ENCODE results near the gene CYLD. TPM values are rescaled to one million over a fixed set of nuclear protein-coding genes. Genes with fewer than 3 reads are reported as not detected.

Gene CYLD
- total RNA-seq, 1 experiment from 2014 or later = 10.1 TPM

DNA sequence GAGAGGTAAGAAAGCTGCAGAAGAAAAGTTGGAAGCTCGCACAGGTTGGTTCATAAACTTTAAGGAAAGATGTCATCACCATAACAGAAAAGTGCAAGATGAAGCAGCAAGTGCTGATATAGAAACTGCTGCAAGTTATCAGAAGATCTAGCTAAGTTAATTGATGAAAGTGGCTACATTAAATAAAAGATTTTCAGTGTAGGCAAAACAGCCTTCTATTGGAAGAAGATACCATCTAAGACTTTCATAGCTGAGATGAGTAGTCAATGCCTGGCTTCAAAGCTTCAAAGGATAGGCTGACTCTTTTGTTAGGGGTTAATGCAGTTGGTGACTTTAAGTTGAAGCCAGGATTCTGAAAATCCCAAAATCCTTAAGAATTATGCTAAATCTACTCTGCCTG is 24.0 kb downstream of the CYLD start:
- POLR2A ChIA-PET = no interaction called here

DNA sequence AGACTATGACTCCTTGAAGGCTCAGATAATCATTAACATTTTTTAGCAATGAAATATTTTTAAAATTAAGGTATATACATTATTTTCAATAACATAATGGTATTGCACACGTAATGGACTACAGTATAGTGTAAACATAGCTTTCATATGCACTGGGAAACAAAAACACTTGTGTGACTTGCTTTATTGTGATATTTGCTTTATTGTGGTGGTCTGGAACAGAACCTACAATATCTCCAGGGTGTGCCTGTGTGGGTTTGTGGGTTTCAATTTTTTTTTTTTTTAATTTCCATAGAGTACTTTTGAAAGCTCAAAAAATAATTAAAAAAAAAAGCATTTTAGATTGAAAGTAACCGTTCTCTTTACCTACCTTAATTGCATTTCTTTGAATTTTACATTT is 25.3 kb downstream of the CYLD start:
- ATAC-seq (no peak), DNase-seq (ENCODE audit: low read depth, low spot score) (no peak)
- BruUV-seq (replicated peaks) = no TSS peak
- POLR2A ChIA-PET = no interaction called here
- no peaks in the 10 kb centered on the region for H3K4me1 ChIP-seq (ENCODE audit: control insufficient read depth, insufficient read depth, low read length)
- TF ChIP-seq TCF7L2 (IDR thresholded peaks at IDR 0.05; ENCODE audit: low read depth, low read length) (no peak), POLR2AphosphoS5 (IDR thresholded peaks at IDR 0.05; ENCODE audit: low read depth, low read length) (no peak), SIN3A (IDR thresholded peaks at IDR 0.05; ENCODE audit: borderline replicate concordance, insufficient read depth, low read depth, low read length) (no peak)
- TF ChIP-seq, protein P1, sequence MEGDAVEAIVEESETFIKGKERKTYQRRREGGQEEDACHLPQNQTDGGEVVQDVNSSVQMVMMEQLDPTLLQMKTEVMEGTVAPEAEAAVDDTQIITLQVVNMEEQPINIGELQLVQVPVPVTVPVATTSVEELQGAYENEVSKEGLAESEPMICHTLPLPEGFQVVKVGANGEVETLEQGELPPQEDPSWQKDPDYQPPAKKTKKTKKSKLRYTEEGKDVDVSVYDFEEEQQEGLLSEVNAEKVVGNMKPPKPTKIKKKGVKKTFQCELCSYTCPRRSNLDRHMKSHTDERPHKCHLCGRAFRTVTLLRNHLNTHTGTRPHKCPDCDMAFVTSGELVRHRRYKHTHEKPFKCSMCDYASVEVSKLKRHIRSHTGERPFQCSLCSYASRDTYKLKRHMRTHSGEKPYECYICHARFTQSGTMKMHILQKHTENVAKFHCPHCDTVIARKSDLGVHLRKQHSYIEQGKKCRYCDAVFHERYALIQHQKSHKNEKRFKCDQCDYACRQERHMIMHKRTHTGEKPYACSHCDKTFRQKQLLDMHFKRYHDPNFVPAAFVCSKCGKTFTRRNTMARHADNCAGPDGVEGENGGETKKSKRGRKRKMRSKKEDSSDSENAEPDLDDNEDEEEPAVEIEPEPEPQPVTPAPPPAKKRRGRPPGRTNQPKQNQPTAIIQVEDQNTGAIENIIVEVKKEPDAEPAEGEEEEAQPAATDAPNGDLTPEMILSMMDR (IDR thresholded peaks at IDR 0.05) = no peak
- TF ChIP-seq, protein P2, sequence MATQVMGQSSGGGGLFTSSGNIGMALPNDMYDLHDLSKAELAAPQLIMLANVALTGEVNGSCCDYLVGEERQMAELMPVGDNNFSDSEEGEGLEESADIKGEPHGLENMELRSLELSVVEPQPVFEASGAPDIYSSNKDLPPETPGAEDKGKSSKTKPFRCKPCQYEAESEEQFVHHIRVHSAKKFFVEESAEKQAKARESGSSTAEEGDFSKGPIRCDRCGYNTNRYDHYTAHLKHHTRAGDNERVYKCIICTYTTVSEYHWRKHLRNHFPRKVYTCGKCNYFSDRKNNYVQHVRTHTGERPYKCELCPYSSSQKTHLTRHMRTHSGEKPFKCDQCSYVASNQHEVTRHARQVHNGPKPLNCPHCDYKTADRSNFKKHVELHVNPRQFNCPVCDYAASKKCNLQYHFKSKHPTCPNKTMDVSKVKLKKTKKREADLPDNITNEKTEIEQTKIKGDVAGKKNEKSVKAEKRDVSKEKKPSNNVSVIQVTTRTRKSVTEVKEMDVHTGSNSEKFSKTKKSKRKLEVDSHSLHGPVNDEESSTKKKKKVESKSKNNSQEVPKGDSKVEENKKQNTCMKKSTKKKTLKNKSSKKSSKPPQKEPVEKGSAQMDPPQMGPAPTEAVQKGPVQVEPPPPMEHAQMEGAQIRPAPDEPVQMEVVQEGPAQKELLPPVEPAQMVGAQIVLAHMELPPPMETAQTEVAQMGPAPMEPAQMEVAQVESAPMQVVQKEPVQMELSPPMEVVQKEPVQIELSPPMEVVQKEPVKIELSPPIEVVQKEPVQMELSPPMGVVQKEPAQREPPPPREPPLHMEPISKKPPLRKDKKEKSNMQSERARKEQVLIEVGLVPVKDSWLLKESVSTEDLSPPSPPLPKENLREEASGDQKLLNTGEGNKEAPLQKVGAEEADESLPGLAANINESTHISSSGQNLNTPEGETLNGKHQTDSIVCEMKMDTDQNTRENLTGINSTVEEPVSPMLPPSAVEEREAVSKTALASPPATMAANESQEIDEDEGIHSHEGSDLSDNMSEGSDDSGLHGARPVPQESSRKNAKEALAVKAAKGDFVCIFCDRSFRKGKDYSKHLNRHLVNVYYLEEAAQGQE (IDR thresholded peaks at IDR 0.05; ENCODE audit: insufficient read depth in 1 of 2, low read depth in 2 of 2, low read length in 1 of 2) = no peak
- no peaks in the 10 kb centered on the region for H3K36me3 ChIP-seq (ENCODE audit: control insufficient read depth, insufficient read depth, low read length)
- no peak overlapping the region for H3K27ac ChIP-seq (ENCODE audit: low read length)
- CTCF ChIA-PET = no interaction called here
- H3K9me3 ChIP-seq (ENCODE audit: control insufficient read depth, insufficient read depth, low read depth, low read length) = no peaks in the 10 kb centered on the region
- intact Hi-C loops (cut with micrococcal nuclease; ENCODE audit: unreplicated experiment) (no loop called here), in situ Hi-C loops (cut with HindIII; ENCODE audit: low pct_unique_long_range_greater_than_20kb, low sequenced_read_pairs) (no loop called here)
- H3K27me3 ChIP-seq (ENCODE audit: control insufficient read depth, insufficient read depth, low read length) = no peaks in the 10 kb centered on the region
- no peak overlapping the region for H3K4me3 ChIP-seq (ENCODE audit: low read depth in 2 of 2, low read length in 2 of 2)

More for the DNA sequence above, 24.0 kb downstream of the CYLD start:
- TF ChIP-seq TCF7L2 (IDR thresholded peaks at IDR 0.05; ENCODE audit: low read depth, low read length) (no peak), SIN3A (IDR thresholded peaks at IDR 0.05; ENCODE audit: borderline replicate concordance, insufficient read depth, low read depth, low read length) (no peak), POLR2AphosphoS5 (IDR thresholded peaks at IDR 0.05; ENCODE audit: low read depth, low read length) (no peak)
- TF ChIP-seq, protein P1 (IDR thresholded peaks at IDR 0.05) = no peak
- TF ChIP-seq, protein P2 (IDR thresholded peaks at IDR 0.05; ENCODE audit: insufficient read depth in 1 of 2, low read depth in 2 of 2, low read length in 1 of 2) = no peak
- Histone ChIP-seq H3K9me3 (ENCODE audit: control insufficient read depth, insufficient read depth, low read depth, low read length) (no peaks in the 10 kb centered on the region), H3K4me1 (ENCODE audit: control insufficient read depth, insufficient read depth, low read length) (no peaks in the 10 kb centered on the region), H3K27me3 (ENCODE audit: control insufficient read depth, insufficient read depth, low read length) (no peaks in the 10 kb centered on the region), H3K27ac (ENCODE audit: low read length) (no peak overlapping the region), H3K36me3 (ENCODE audit: control insufficient read depth, insufficient read depth, low read length) (no peaks in the 10 kb centered on the region), H3K4me3 (ENCODE audit: low read depth in 2 of 2, low read length in 2 of 2) (no peak overlapping the region)
- intact Hi-C loops (cut with micrococcal nuclease; ENCODE audit: unreplicated experiment) (no loop called here), in situ Hi-C loops (cut with HindIII; ENCODE audit: low pct_unique_long_range_greater_than_20kb, low sequenced_read_pairs) (no loop called here)
- CTCF ChIA-PET = no interaction called here
- no TSS peak for BruUV-seq (replicated peaks)
- ATAC-seq = no peak
- no peak for DNase-seq (ENCODE audit: low read depth, low spot score)

Data from Panc1 (cell line).